Upper lobe of left lung (tissue), 6 donors: Measurements from ENCODE around the gene PCDHA12. TPM values are rescaled to one million over a fixed set of nuclear protein-coding genes. Genes with fewer than 3 reads are reported as not detected.
"Not testable (repeated sequence)": the region's sequence is repeated elsewhere in the genome, so short reads cannot be mapped to it uniquely, and the experiment has no call there.

Experiments used
- ATAC-seq, 2 donors: fragments of 200-7000 bp; cut with Tn5 transposase; one replicate each; pipeline ENCODE4 v1.9.1; 2022; ENCODE audit warnings: mild to moderate bottlenecking in 2 of 2, moderate library complexity in 2 of 2; ENCODE audit not compliant: low FRiP score in 2 of 2
- DNase-seq, 2 donors: peaks; one replicate each; pipeline ENCODE4 v3.0.0-alpha.2; 2019 to 2020
- H3K27ac ChIP-seq, 4 donors: fragments of 200-600 bp; sonication (generic); one replicate each; pipeline ENCODE4 v1.5.1; 2016 to 2019
- H3K27me3 ChIP-seq, 4 donors: fragments of 200-600 bp; sonication (generic); one replicate each; pipeline ENCODE4 v1.5.1; 2017 to 2019
- H3K36me3 ChIP-seq, 4 donors: fragments of 200-600 bp; sonication (generic); one replicate each; pipeline ENCODE4 v1.5.1; 2016 to 2019
- H3K4me1 ChIP-seq, 4 donors: fragments of 200-600 bp; sonication (generic); one replicate each; pipeline ENCODE4 v1.5.1; 2018 to 2019
- H3K4me3 ChIP-seq, 4 donors: fragments of 200-600 bp; sonication (generic); one replicate each; pipeline ENCODE4 v1.5.1; 2017 to 2019; ENCODE audit warnings: mild to moderate bottlenecking in 2 of 4, moderate library complexity in 1 of 4
- H3K9me3 ChIP-seq, 4 donors: fragments of 200-600 bp; sonication (generic); one replicate each; pipeline ENCODE4 v1.5.1; 2018 to 2019
- CTCF ChIP-seq, 6 experiments: fragments of 450-650 bp in 4 of 6; fragments of 200-600 bp in 2 of 6; sonication (generic) in 2 of 6; IDR thresholded peaks; one replicate each; pipeline ENCODE4 v1.5.1; 2016 to 2019; ENCODE audit warnings: antibody characterized with exemption in 6 of 6
- EP300 ChIP-seq, 4 donors: sonication (generic); formaldehyde crosslinking; IDR thresholded peaks; one replicate each; pipeline ENCODE4 v1.5.1; 2017; ENCODE audit warnings: antibody characterized with exemption in 4 of 4, control low read depth in 2 of 4
- POLR2A ChIP-seq, 4 donors: fragments of 450-650 bp; IDR thresholded peaks; one replicate each; pipeline ENCODE4 v1.5.1; 2016 to 2017; ENCODE audit warnings: antibody characterized with exemption in 4 of 4, mild to moderate bottlenecking in 2 of 4
- POLR2AphosphoS5 ChIP-seq, 2 donors: sonication (generic); formaldehyde crosslinking; IDR thresholded peaks; one replicate each; pipeline ENCODE4 v1.5.1; 2017; ENCODE audit warnings: antibody characterized with exemption in 2 of 2
- WGBS, 2 donors: methylation state at CpG; one replicate each; pipeline ENCODE4 v1.1.5; 2017 to 2018; 5-methylcytosine and 5-hydroxymethylcytosine counted together
- total RNA-seq, 6 donors: library from RNA; depleted of rRNA in 4 of 6; stranded (reverse); fragments of >200 nt in 4 of 6; gene quantifications; one replicate each; pipeline versions ENCODE4 v1.1.0 to v1.2.1, GENCODE V29; 2016 to 2021
- donor health status: DM: no; HTN: no; CAD: no; lungs with moderate emphysema.
- donor health status: DM: no; HTN: yes; CAD: no; lungs with severe emphysema.

Gene PCDHA12
- total RNA-seq, 6 donors from 2014 or later: 3.3 to 12.1 (median 7.3) TPM

- no peak overlapping the region for H3K27ac ChIP-seq
- WGBS, 2 donors: 48 to 66% methylated on average over 11 to 75 of the region's 87 CpGs
- peak in 1 of 2 donors; percentile 79 for DNase-seq
- H3K36me3 ChIP-seq: no peaks in the 10 kb centered on the region
- no peaks in the 10 kb centered on the region for H3K27me3 ChIP-seq
- H3K4me1 ChIP-seq: no peaks in the 10 kb centered on the region
- no peak overlapping the region for H3K4me3 ChIP-seq
- H3K9me3 ChIP-seq: peaks cover 0 to 31% (median 25%) of the 10 kb centered on the region in 4 donors
- ATAC-seq: no peak
- TF ChIP-seq EP300 (IDR thresholded peaks at IDR 0.05): no peak
- TF ChIP-seq CTCF (IDR thresholded peaks at IDR 0.05): no peak
- no peak for TF ChIP-seq POLR2AphosphoS5 (IDR thresholded peaks at IDR 0.05)
- no peak for TF ChIP-seq POLR2A (IDR thresholded peaks at IDR 0.05)
Measured at GRCh38 chr5:140842798-140843733, 32.0 kb upstream of the PCDHA12 start.

GRCh38 chr5:140848139-140849102, 26.7 kb upstream of the PCDHA12 start, which contains the start of gene PCDHA9:
Gene PCDHA9, plus strand, starts transcription at chr5:140848382. Its CDS starts 114 bp downstream, at chr5:140848496.
- 29 to 36% methylated on average over 11 to 37 of the region's 48 CpGs for WGBS, 2 donors
- not testable (repeated sequence) for ATAC-seq
- peaks cover 0 to 27% (median 24%) of the 10 kb centered on the region in 4 donors for H3K9me3 ChIP-seq

GRCh38 chr5:140849831-140850634, 25.1 kb upstream of the PCDHA12 start:
- not testable (repeated sequence) for H3K27ac ChIP-seq, H3K27me3 ChIP-seq, ATAC-seq, H3K4me1 ChIP-seq, H3K4me3 ChIP-seq, H3K36me3 ChIP-seq
- peaks cover 0 to 24% (median 20%) of the 10 kb centered on the region in 4 donors for H3K9me3 ChIP-seq
- 52 to 58% methylated on average over 44 to 96 of the region's 101 CpGs for WGBS, 2 donors
- DNase-seq: peak in 1 of 2 donors; percentile 80

More at GRCh38 chr5:140848139-140849102, 26.7 kb upstream of the PCDHA12 start, which contains the start of gene PCDHA9:
- H3K27ac ChIP-seq, H3K36me3 ChIP-seq, H3K27me3 ChIP-seq, H3K4me1 ChIP-seq: not testable (repeated sequence)
- H3K4me3 ChIP-seq: peak within 1 kb of the TSS in 1 of 4 donors; percentile 5
- peak in 1 of 2 donors; percentile 65 for DNase-seq

- H3K9me3 ChIP-seq: peaks cover 0 to 31% (median 25%) of the 10 kb centered on the region in 4 donors
- H3K27me3 ChIP-seq: no peaks in the 10 kb centered on the region
- TF ChIP-seq CTCF (IDR thresholded peaks at IDR 0.05) (peak in 3 of 6 experiments; percentile 6 to 29 (median 12)), POLR2A (IDR thresholded peaks at IDR 0.05) (no peak)
- DNase-seq (peak in 1 of 2 donors; percentile 59), ATAC-seq (no peak)
- no peaks in the 10 kb centered on the region for H3K4me1 ChIP-seq
- H3K27ac ChIP-seq: peak within 1 kb of the TSS in 1 of 4 donors; percentile 56
- peak within 1 kb of the TSS in 3 of 4 donors; percentile 33 to 35 (median 34) for H3K4me3 ChIP-seq
- no peaks in the 10 kb centered on the region for H3K36me3 ChIP-seq
- 22 to 23% methylated on average over 30 to 44 of the region's 44 CpGs for WGBS, 2 donors
Measured at GRCh38 chr5:140855772-140856674, 19.1 kb upstream of the PCDHA12 start, which contains the start of gene PCDHA10. Gene PCDHA10, plus strand, starts transcription at chr5:140855897. Its CDS starts 152 bp downstream, at chr5:140856049.
